GM12874 (cell line): Measurements from ENCODE around the gene RGMA.

ENCODE experiments used
- CTCF ChIP-seq: IDR thresholded peaks from 2 replicates; pipeline ENCODE4 v1.5.1; 2011; ENCODE audit warnings: low read depth, mild to moderate bottlenecking, control low read depth, low read length, moderate library complexity; ENCODE audit not compliant: insufficient read depth

The RGMA gene

GRCh38 chr15:93066224-93066681 is 22.8 kb downstream of the RGMA start:
- no peak for TF ChIP-seq CTCF

GRCh38 chr15:93065641-93066045 is 23.4 kb downstream of the RGMA start:
- no peak for TF ChIP-seq CTCF

GRCh38 chr15:93063796-93064690 is 25.0 kb downstream of the RGMA start:
- TF ChIP-seq CTCF: no peak

GRCh38 chr15:93063262-93063671 is 25.7 kb downstream of the RGMA start:
- no peak for TF ChIP-seq CTCF

- no peak for TF ChIP-seq CTCF
These were observed 28.4 kb downstream of the RGMA start for GRCh38 chr15:93060336-93061248.

- no peak for TF ChIP-seq CTCF
These were observed 29.6 kb downstream of the RGMA start for GRCh38 chr15:93059442-93059841.

- no peak for TF ChIP-seq CTCF
These were observed 30.0 kb downstream of the RGMA start for GRCh38 chr15:93058904-93059427.
